ENCODE results near the gene MLLT10.

DNA sequence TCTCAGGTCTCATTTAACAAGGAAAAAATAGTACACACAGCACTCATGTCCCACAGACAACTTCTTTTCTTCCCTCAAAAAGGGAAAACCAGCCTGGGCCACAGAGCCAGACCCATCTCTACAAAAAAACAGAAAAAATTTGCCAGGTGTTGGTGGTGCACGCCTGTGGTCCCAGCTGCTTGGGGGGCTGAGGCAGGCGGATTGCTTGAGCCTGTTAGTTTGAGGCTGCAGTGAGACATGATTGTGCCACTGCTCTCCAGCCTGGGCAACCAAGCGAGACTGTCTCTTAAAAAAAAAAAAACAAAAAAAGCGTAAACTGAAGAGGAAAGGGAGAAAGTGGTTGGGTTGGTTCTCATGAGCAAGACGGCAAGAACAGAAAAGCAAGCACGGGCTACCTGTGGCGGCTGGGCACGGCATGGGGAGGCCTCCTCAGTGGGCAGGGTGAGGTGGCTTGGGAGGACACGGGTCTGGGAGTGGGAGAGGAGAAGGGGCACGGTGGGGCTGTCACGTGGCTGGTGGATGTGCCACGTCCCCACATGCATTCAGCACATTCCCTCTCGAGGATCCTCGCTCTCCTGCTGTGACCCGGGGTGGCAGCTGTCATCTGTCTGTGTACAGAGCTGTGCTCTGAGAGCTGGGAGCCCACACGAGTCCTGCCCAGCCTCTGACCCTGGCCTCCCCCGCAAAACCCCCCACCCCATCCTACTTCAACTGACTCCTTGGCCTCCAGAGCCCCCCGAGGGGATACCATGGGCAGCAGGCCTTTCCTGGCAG is 219.7 kb downstream of the MLLT10 start:
- no peak for TF ChIP-seq CTCF (IDR thresholded peaks at IDR 0.05)
- TF ChIP-seq POLR2A (IDR thresholded peaks at IDR 0.05), result no peak

Data from lower leg skin (tissue), 3 donors.